Neural progenitor cell (in vitro differentiated cells): Measurements from ENCODE around the gene CDKL5. TPM values are rescaled to one million over a fixed set of nuclear protein-coding genes. Genes with fewer than 3 reads are reported as not detected.
A peak's percentile ranks its signal among the peaks of the same experiment; 100 is the strongest.

Experiments used
- DNase-seq: peaks from one replicate; pipeline ENCODE4 v3.0.0-alpha.2; 2016; ENCODE audit warnings: low spot score
- H2AFZ ChIP-seq: fragments of 200-600 bp; sonication (generic); replicated peaks from 2 replicates; pipeline ENCODE4 v1.6.1; 2016; ENCODE audit warnings: antibody characterized with exemption
- H3F3A ChIP-seq: fragments of 200-600 bp; sonication (generic); 2 replicates; pipeline ENCODE4 v1.6.1; 2016; ENCODE audit warnings: antibody characterized with exemption, low read depth
- H3K27ac ChIP-seq: fragments of 200-600 bp; sonication (generic); 2 replicates; pipeline ENCODE4 v1.5.1; 2016; ENCODE audit warnings: mild to moderate bottlenecking
- H3K27me3 ChIP-seq: fragments of 200-600 bp; sonication (generic); 2 replicates; pipeline ENCODE4 v1.6.1; 2016; ENCODE audit warnings: mild to moderate bottlenecking, moderate library complexity
- H3K36me3 ChIP-seq: fragments of 200-600 bp; sonication (generic); 2 replicates; pipeline ENCODE4 v1.5.1; 2016
- H3K4me1 ChIP-seq: fragments of 200-600 bp; sonication (generic); 2 replicates; pipeline ENCODE4 v1.6.1; 2016; ENCODE audit warnings: mixed run types
- H3K4me2 ChIP-seq: fragments of 200-600 bp; sonication (generic); 2 replicates; pipeline ENCODE4 v1.6.1; 2016
- H3K4me3 ChIP-seq: fragments of 200-600 bp; sonication (generic); 2 replicates; pipeline ENCODE4 v1.5.1; 2016
- H3K79me2 ChIP-seq: fragments of 200-600 bp; sonication (generic); 2 replicates; pipeline ENCODE4 v1.6.1; 2016; ENCODE audit warnings: low read depth
- H3K9ac ChIP-seq: fragments of 200-600 bp; sonication (generic); 2 replicates; pipeline ENCODE4 v1.6.1; 2016
- H3K9me3 ChIP-seq: fragments of 200-600 bp; sonication (generic); 2 replicates; pipeline ENCODE4 v1.5.1; 2016; ENCODE audit warnings: low read depth
- H4K20me1 ChIP-seq: fragments of 200-600 bp; sonication (generic); 2 replicates; pipeline ENCODE4 v1.6.1; 2016; ENCODE audit warnings: low read depth
- H3K27ac Mint-ChIP-seq: 3 replicates; pipeline ENCODE4 v1.8.0; 2021; ENCODE audit warnings: mixed read lengths
- H3K27me3 Mint-ChIP-seq: 2 replicates; pipeline ENCODE4 v1.8.0; 2022; ENCODE audit warnings: low read depth, mild to moderate bottlenecking, inconsistent platforms, moderate library complexity, mixed read lengths; ENCODE audit not compliant: insufficient read depth
- H3K36me3 Mint-ChIP-seq: 3 replicates; pipeline ENCODE4 v1.8.0; 2021; ENCODE audit warnings: mixed read lengths
- H3K4me1 Mint-ChIP-seq: 3 replicates; pipeline ENCODE4 v1.8.0; 2021; ENCODE audit warnings: mixed read lengths
- H3K4me3 Mint-ChIP-seq: 3 replicates; pipeline ENCODE4 v1.8.0; 2021; ENCODE audit warnings: mild to moderate bottlenecking, moderate library complexity, mixed read lengths
- H3K9me3 Mint-ChIP-seq: 3 replicates; pipeline ENCODE4 v1.8.0; 2020; ENCODE audit warnings: mixed read lengths
- CTCF ChIP-seq: fragments of 200-600 bp; sonication (generic); IDR thresholded peaks from 2 replicates; pipeline ENCODE4 v1.5.1; 2017; ENCODE audit warnings: antibody characterized with exemption, mild to moderate bottlenecking
- EZH2 ChIP-seq: fragments of 200-600 bp; sonication (generic); IDR thresholded peaks from 2 replicates; pipeline ENCODE4 v1.6.1; 2017; ENCODE audit warnings: antibody characterized with exemption, mild to moderate bottlenecking, moderate library complexity
- EZH2phosphoT487 ChIP-seq: fragments of 200-600 bp; sonication (generic); IDR thresholded peaks from 2 replicates; pipeline ENCODE4 v1.6.1; 2017; ENCODE audit warnings: antibody characterized with exemption
- total RNA-seq: library from RNA; depleted of rRNA; stranded (reverse); fragments of >200 nt; gene quantifications from 2 replicates; pipeline ENCODE4 v1.2.3, GENCODE V29; 2015; ENCODE audit warnings: low replicate concordance

The CDKL5 gene
- total RNA-seq, 1 donor from 2014 or later: 8.6 TPM

GRCh38 chrX:18654875-18655836 is 229.7 kb downstream of the CDKL5 start:
- Mint-ChIP-seq H3K27ac (no peak overlapping the region), H3K36me3 (no peaks in the 10 kb centered on the region), H3K9me3 (peaks cover 7% of the 10 kb centered on the region), H3K4me3 (no peak overlapping the region), H3K27me3 (peaks cover 2% of the 10 kb centered on the region), H3K4me1 (peaks cover 7% of the 10 kb centered on the region)
- TF ChIP-seq EZH2phosphoT487 (no peak), CTCF (no peak), EZH2 (no peak)
- H3K27me3 ChIP-seq: no peaks in the 10 kb centered on the region
- no peaks in the 10 kb centered on the region for H3F3A ChIP-seq
- no peak overlapping the region for H3K27ac ChIP-seq
- no peak overlapping the region for H2AFZ ChIP-seq
- no peak for DNase-seq
- no peak overlapping the region for H3K9ac ChIP-seq
- H3K9me3 ChIP-seq: no peaks in the 10 kb centered on the region
- H3K36me3 ChIP-seq: no peaks in the 10 kb centered on the region
- H3K4me3 ChIP-seq: no peak overlapping the region
- no peaks in the 10 kb centered on the region for H4K20me1 ChIP-seq
- no peaks in the 10 kb centered on the region for H3K79me2 ChIP-seq
- H3K4me2 ChIP-seq: no peak overlapping the region
- H3K4me1 ChIP-seq: peaks cover 2% of the 10 kb centered on the region

- Mint-ChIP-seq H3K4me1 (no peaks in the 10 kb centered on the region), H3K9me3 (peaks cover 15% of the 10 kb centered on the region), H3K4me3 (no peak overlapping the region), H3K27ac (no peak overlapping the region), H3K27me3 (peaks cover 5% of the 10 kb centered on the region), H3K36me3 (no peaks in the 10 kb centered on the region)
- Histone ChIP-seq H3K36me3 (no peaks in the 10 kb centered on the region), H3F3A (no peaks in the 10 kb centered on the region), H4K20me1 (no peaks in the 10 kb centered on the region), H3K9ac (no peak overlapping the region), H3K79me2 (no peaks in the 10 kb centered on the region), H2AFZ (no peak overlapping the region), H3K4me2 (no peak overlapping the region), H3K4me1 (no peaks in the 10 kb centered on the region), H3K27me3 (no peaks in the 10 kb centered on the region), H3K9me3 (no peaks in the 10 kb centered on the region), H3K27ac (no peak overlapping the region), H3K4me3 (no peak overlapping the region)
- DNase-seq: no peak
- TF ChIP-seq CTCF: no peak
- no peak for TF ChIP-seq EZH2phosphoT487
- TF ChIP-seq EZH2: no peak
These were observed 235.9 kb downstream of the CDKL5 start for GRCh38 chrX:18661273-18661672.

GRCh38 chrX:18664947-18665346 is 239.5 kb downstream of the CDKL5 start:
- Mint-ChIP-seq H3K27me3 (peaks cover 5% of the 10 kb centered on the region), H3K9me3 (peaks cover 14% of the 10 kb centered on the region), H3K4me3 (no peak overlapping the region), H3K4me1 (peaks cover 12% of the 10 kb centered on the region), H3K36me3 (no peaks in the 10 kb centered on the region), H3K27ac (peak overlapping the region; percentile 2)
- no peak overlapping the region for H2AFZ ChIP-seq
- no peak for DNase-seq
- no peak overlapping the region for H3K9ac ChIP-seq
- no peaks in the 10 kb centered on the region for H3K36me3 ChIP-seq
- no peaks in the 10 kb centered on the region for H3K27me3 ChIP-seq
- no peaks in the 10 kb centered on the region for H3F3A ChIP-seq
- no peaks in the 10 kb centered on the region for H3K9me3 ChIP-seq
- H3K79me2 ChIP-seq: no peaks in the 10 kb centered on the region
- no peak overlapping the region for H3K4me2 ChIP-seq
- no peaks in the 10 kb centered on the region for H4K20me1 ChIP-seq
- TF ChIP-seq EZH2phosphoT487 (no peak), CTCF (peak; percentile 21)
- no peak overlapping the region for H3K4me3 ChIP-seq
- no peaks in the 10 kb centered on the region for H3K4me1 ChIP-seq
- H3K27ac ChIP-seq: no peak overlapping the region
